GM23248 (cell line): ENCODE data around the gene ZNF865. TPM values are rescaled to one million over a fixed set of nuclear protein-coding genes. Genes with fewer than 3 reads are reported as not detected.

Source experiments
- DNase-seq: peaks from one replicate; pipeline ENCODE4 v3.0.0-alpha.2; 2015
- H2AFZ ChIP-seq: fragments of 200-600 bp; sonication (generic); 2 replicates; pipeline ENCODE4 v1.6.1; 2016; ENCODE audit warnings: antibody characterized with exemption
- H3F3A ChIP-seq: fragments of 200-600 bp; sonication (generic); 2 replicates; pipeline ENCODE4 v1.6.1; 2016; ENCODE audit warnings: mild to moderate bottlenecking, antibody characterized with exemption, mixed run types; ENCODE audit not compliant: insufficient read depth
- H3K27ac ChIP-seq: fragments of 200-600 bp; sonication (generic); 2 replicates; pipeline ENCODE4 v1.5.1; 2016; ENCODE audit warnings: mild to moderate bottlenecking
- H3K27me3 ChIP-seq: fragments of 200-600 bp; sonication (generic); replicated peaks from 2 replicates; pipeline ENCODE4 v1.6.1; 2016; ENCODE audit warnings: mild to moderate bottlenecking; ENCODE audit not compliant: insufficient read depth
- H3K36me3 ChIP-seq: fragments of 200-600 bp; sonication (generic); 2 replicates; pipeline ENCODE4 v1.6.1; 2016; ENCODE audit warnings: low read depth, mild to moderate bottlenecking
- H3K4me1 ChIP-seq: fragments of 200-600 bp; sonication (generic); 2 replicates; pipeline ENCODE4 v1.6.1; 2016; ENCODE audit warnings: mild to moderate bottlenecking; ENCODE audit not compliant: insufficient read depth
- H3K4me2 ChIP-seq: fragments of 200-600 bp; sonication (generic); one replicate; pipeline ENCODE4 v1.6.1; 2016; ENCODE audit warnings: mild to moderate bottlenecking; ENCODE audit not compliant: unreplicated experiment
- H3K4me3 ChIP-seq: fragments of 200-600 bp; sonication (generic); 2 replicates; pipeline ENCODE4 v1.5.1; 2016; ENCODE audit warnings: mild to moderate bottlenecking
- H3K79me2 ChIP-seq: fragments of 200-600 bp; sonication (generic); 2 replicates; pipeline ENCODE4 v1.6.1; 2016; ENCODE audit warnings: mild to moderate bottlenecking; ENCODE audit not compliant: insufficient read depth
- H3K9ac ChIP-seq: fragments of 200-600 bp; sonication (generic); 2 replicates; pipeline ENCODE4 v1.6.1; 2016; ENCODE audit warnings: mild to moderate bottlenecking
- H3K9me2 ChIP-seq: fragments of 200-600 bp; sonication (generic); 2 replicates; pipeline ENCODE4 v1.6.1; 2016; ENCODE audit warnings: mixed run types, mild to moderate bottlenecking, moderate library complexity; ENCODE audit not compliant: insufficient read depth
- H3K9me3 ChIP-seq: fragments of 200-600 bp; sonication (generic); one replicate; pipeline ENCODE4 v1.6.1; 2017; ENCODE audit warnings: low read depth
- H4K20me1 ChIP-seq: fragments of 200-600 bp; sonication (generic); 2 replicates; pipeline ENCODE4 v1.6.0; 2016; ENCODE audit not compliant: insufficient read depth
- EZH2 ChIP-seq: fragments of 200-600 bp; sonication (generic); IDR thresholded peaks from 2 replicates; pipeline ENCODE4 v1.6.1; 2018; ENCODE audit warnings: antibody characterized with exemption, mild to moderate bottlenecking; ENCODE audit not compliant: insufficient read depth, poor library complexity, severe bottlenecking
- EZH2phosphoT487 ChIP-seq: fragments of 200-600 bp; sonication (generic); IDR thresholded peaks from 2 replicates; pipeline ENCODE4 v1.6.1; 2018; ENCODE audit warnings: antibody characterized with exemption, moderate library complexity, mild to moderate bottlenecking, low read depth; ENCODE audit not compliant: insufficient read depth
- WGBS, 2 experiments: methylation state at CpG; one replicate each; pipeline ENCODE4 v1.1.6; 2015 to 2017; ENCODE audit warnings: low lambda C conversion rate in 2 of 2, low coverage in 1 of 2; ENCODE audit errors: missing lambda C conversion rate in 2 of 2; 5-methylcytosine and 5-hydroxymethylcytosine counted together
- in situ Hi-C: fragments of 300-500 bp; cut with MboI; formaldehyde crosslinking; loops from 2 replicates; pipeline ENCODE4 v1.15.0; 2020
- polyA plus RNA-seq: library from polyadenylated mRNA; unstranded; fragments of >200 nt; fragmentation: Nextera tagmentation; extraction: Ambion mirVana; gene quantifications from 2 replicates; pipeline ENCODE4 v1.2.1, GENCODE V29; 2016
- total RNA-seq: library from RNA; depleted of rRNA; stranded (reverse); fragments of >200 nt; shearing (Covaris generic); gene quantifications from 2 replicates; pipeline ENCODE4 v1.2.3, GENCODE V29; 2014

ZNF865 gene
- total and polyA plus RNA-seq, 2 experiments from 2014 or later = 0.21 to 1.3 TPM

GRCh38 chr19:55585658-55586339 lies 19.6 kb upstream of the ZNF865 start:
- Histone ChIP-seq H3K9me2 (no peaks in the 10 kb centered on the region), H2AFZ (peak overlapping the region; percentile 87), H3K27ac (no peak overlapping the region), H3F3A (peaks cover 11% of the 10 kb centered on the region), H3K9me3 (no peaks in the 10 kb centered on the region), H3K27me3 (no peaks in the 10 kb centered on the region), H3K9ac (peak overlapping the region; percentile 34; the same call in 1 of the 2 replicates), H3K36me3 (no peaks in the 10 kb centered on the region), H4K20me1 (no peaks in the 10 kb centered on the region), H3K79me2 (peaks cover 6% of the 10 kb centered on the region; the same call in 1 of the 2 replicates), H3K4me3 (peak overlapping the region; percentile 66), H3K4me1 (no peaks in the 10 kb centered on the region; the same call in 1 of the 2 replicates), H3K4me2 (peak overlapping the region; percentile 65)
- TF ChIP-seq EZH2 = no peak
- TF ChIP-seq EZH2phosphoT487 = no peak
- in situ Hi-C loops = no loop called here
- DNase-seq = peak; percentile 60
- WGBS, 2 experiments = 4 to 6% methylated on average over 25 to 36 of the region's 36 CpGs

- peak overlapping the region; percentile 69 for H2AFZ ChIP-seq
- H3K36me3 ChIP-seq = no peaks in the 10 kb centered on the region
- peak; percentile 91 for DNase-seq
- H4K20me1 ChIP-seq = no peaks in the 10 kb centered on the region
- H3F3A ChIP-seq = peaks cover 6% of the 10 kb centered on the region
- no peaks in the 10 kb centered on the region for H3K9me2 ChIP-seq
- no peaks in the 10 kb centered on the region for H3K4me1 ChIP-seq
- H3K9me3 ChIP-seq = no peaks in the 10 kb centered on the region
- 4 to 5% methylated on average over 36 to 40 of the region's 40 CpGs for WGBS, 2 experiments
- H3K9ac ChIP-seq = 0 out of 2 replicates have a peak overlapping the region, but pooled peaks have one; percentile 6
- H3K27me3 ChIP-seq = no peaks in the 10 kb centered on the region
- peak overlapping the region; percentile 69 for H3K4me2 ChIP-seq
- no peak for TF ChIP-seq EZH2phosphoT487
- H3K27ac ChIP-seq = no peak overlapping the region
- in situ Hi-C loops = no loop called here
- H3K79me2 ChIP-seq = no peaks in the 10 kb centered on the region
- peak overlapping the region; percentile 70 for H3K4me3 ChIP-seq
Measured at GRCh38 chr19:55586976-55587668, 18.3 kb upstream of the ZNF865 start.

GRCh38 chr19:55588738-55589137 lies 16.7 kb upstream of the ZNF865 start:
- H3K4me2 ChIP-seq = no peak overlapping the region
- no peak for DNase-seq
- no peak overlapping the region for H2AFZ ChIP-seq
- in situ Hi-C loops = no loop called here
- H3K36me3 ChIP-seq = no peaks in the 10 kb centered on the region
- no peaks in the 10 kb centered on the region for H3K4me1 ChIP-seq
- H3K9me3 ChIP-seq = no peaks in the 10 kb centered on the region
- H3K79me2 ChIP-seq = no peaks in the 10 kb centered on the region
- no peak overlapping the region for H3K9ac ChIP-seq
- no peaks in the 10 kb centered on the region for H3K27me3 ChIP-seq
- H3F3A ChIP-seq = peaks cover 6% of the 10 kb centered on the region; the same call in 1 of the 2 replicates
- no peaks in the 10 kb centered on the region for H3K9me2 ChIP-seq
- H4K20me1 ChIP-seq = no peaks in the 10 kb centered on the region
- WGBS, 2 experiments = 68 to 73% methylated on average over 8 of the region's 8 CpGs
- TF ChIP-seq EZH2phosphoT487 = no peak
- no peak for TF ChIP-seq EZH2
- no peak overlapping the region for H3K27ac ChIP-seq
- no peak overlapping the region for H3K4me3 ChIP-seq

GRCh38 chr19:55590109-55590508 lies 15.3 kb upstream of the ZNF865 start:
- Histone ChIP-seq H4K20me1 (no peaks in the 10 kb centered on the region), H3K4me3 (no peak overlapping the region), H3K36me3 (no peaks in the 10 kb centered on the region), H3K27me3 (no peaks in the 10 kb centered on the region), H3F3A (peaks cover 3% of the 10 kb centered on the region; the same call in 1 of the 2 replicates), H3K9me3 (no peaks in the 10 kb centered on the region), H3K4me2 (no peak overlapping the region), H3K27ac (no peak overlapping the region), H2AFZ (no peak overlapping the region), H3K4me1 (no peaks in the 10 kb centered on the region), H3K9ac (no peak overlapping the region), H3K79me2 (no peaks in the 10 kb centered on the region), H3K9me2 (no peaks in the 10 kb centered on the region)
- DNase-seq = no peak
- no peak for TF ChIP-seq EZH2phosphoT487
- no peak for TF ChIP-seq EZH2
- 36 to 37% methylated on average over 7 of the region's 7 CpGs for WGBS, 2 experiments
- in situ Hi-C loops = no loop called here
